ENCODE data around the gene HEATR5A.
"Not testable (repeated sequence)": the region's sequence is repeated elsewhere in the genome, so short reads cannot be mapped to it uniquely, and the experiment has no call there.

Gene HEATR5A

DNA sequence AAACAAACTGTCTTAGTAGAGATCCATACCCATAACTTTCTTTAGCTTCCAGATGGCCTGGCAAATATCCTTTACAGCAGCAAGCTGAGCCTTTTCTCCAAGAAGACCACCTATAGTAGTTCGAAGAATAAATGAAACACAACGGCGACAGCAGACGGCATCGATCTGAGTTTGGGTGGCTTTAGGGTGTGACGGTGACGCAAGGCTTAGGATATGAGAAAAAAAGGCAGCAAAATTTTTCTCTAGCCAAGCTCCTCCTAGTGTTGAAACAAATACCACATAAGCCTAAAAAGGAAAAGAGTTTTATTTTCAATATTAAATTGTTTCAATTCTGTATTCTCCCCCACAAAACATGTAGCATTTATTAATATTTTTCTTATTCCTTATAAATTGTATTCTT, 33.3 kb downstream of the HEATR5A start:
- DNase-seq: no peak

DNA sequence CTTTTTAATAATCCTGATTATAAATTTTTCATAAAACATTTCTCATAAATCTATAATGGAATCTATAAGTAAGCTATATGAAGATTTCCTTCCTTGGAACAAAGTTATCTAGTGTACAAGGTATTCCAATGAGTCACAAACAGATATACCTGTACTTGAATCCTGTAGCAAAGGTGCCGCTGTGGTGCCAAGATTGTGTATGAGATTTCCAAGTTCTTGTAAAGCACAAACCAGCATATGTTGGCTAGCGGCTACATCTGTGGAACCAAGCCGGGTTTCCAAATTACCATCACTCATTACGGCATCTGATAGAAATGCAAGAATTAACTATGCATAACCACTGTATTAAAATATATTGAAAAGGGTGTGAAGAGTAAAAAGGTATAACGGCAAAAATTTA, 34.1 kb downstream of the HEATR5A start:
- DNase-seq: no peak

DNA sequence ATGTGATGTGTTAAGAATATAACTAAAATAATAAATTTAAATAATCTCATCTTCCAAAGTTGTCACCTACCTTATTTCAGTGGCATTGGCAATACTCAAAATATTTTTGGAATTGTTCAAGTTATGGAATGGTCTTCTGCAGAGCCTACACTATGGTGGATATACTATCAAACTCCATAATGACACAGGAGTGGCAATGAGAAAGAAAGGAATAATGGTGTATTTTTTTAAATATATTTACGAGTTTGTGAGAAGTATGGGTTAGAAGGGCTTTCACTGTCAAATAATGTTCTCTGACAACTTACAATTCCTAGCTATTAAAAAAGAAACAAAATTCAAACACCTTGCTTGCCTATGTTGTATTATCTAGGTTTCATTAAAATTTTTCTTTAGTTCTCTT, 38.1 kb downstream of the HEATR5A start:
- DNase-seq: no peak

DNA sequence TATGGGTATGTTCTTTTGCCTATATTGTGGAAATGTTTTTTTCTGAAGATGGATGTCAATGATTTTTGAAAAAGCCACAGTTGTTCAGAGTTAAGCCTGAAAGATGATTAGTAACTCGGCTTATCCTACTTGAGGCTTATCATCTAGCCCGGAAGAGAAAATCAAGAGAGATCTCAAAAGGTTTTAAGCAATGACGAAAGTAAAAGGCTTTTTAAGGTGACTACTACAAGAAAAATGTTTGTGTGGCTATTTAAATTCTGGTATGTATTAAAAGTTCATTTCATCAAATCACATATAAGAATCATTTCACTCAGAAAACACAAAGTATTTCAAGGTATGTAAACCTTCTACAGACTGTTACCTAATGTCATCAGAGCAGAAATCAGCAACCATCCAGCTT, 40.2 kb downstream of the HEATR5A start:
- no peak for DNase-seq

DNA sequence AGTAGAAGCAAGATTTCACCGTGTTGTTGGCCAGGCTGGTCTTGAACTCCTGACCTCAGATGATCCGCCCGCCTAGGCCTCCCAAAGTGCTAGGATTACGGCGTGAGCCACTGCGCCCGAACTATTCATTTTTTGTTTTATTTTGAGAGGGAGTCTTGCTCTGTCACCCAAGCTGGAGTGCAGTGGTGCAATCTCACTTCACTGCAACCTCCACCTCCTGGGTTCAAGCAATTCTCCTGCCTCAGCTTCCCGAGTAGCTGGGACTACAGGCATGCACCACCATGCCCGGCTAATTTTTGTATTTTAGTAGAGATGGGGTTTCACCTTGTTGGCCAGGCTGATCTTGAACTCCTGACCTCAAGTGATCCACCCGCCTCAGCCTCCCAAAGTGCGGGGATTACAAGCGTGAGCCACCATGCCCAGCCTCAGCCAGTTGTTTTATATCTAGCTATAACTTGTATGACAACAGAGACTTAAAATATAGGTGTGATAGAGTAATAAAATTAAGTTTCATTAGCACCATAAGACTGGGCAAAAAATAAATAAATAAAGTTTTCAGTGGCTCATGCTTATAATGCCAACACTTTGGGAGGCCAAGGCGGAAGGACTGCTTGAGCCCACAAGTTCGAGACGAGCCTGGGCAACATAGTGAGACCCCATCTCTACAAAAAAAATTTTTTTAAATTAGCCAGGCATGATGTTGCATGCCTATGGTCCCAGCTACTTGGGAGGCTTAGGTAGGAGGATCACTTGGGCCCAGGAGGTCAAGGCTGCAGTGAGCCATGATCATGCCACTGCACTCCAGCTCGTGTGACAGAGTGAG, 41.0 kb downstream of the HEATR5A start:
- DNase-seq: not testable (repeated sequence)

DNA sequence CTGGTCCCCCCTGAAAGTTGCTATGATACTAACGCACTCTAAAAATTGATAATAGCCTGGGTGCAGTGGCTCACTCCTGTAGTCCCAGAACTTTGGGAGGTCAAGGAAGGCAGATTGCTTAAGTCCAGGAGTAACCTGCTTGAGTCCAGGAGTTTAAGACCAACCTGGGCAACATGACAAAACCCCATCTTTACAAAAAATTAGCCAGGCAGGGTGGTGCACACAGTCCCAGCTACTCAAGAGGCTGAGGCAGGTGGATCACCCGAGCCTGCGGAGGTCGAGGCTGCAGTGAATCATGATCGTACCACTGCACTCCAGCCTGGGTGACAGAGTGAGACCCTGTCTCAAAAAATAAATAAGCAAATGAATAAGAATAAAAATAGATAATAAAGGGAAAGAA, 42.9 kb downstream of the HEATR5A start:
- no peak for DNase-seq

DNA sequence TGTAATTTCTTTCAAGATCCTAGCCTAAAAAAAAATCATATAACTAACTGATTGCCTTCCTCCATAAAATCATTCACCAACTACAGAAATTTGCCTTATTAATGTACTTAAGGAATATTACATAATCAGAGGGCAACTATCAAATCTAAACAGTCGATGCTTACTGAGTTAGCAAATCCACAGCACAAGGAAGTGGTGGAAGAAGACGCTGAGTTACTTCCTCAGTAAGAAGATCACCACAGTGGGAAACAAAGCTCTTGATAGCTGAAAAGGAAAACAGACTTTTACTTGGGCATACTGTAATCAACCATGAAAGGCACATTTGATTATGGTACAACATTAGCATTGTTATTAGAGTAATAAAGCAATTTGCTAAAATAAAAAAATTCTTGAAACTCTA, 48.7 kb downstream of the HEATR5A start:
- no peak for DNase-seq

DNA sequence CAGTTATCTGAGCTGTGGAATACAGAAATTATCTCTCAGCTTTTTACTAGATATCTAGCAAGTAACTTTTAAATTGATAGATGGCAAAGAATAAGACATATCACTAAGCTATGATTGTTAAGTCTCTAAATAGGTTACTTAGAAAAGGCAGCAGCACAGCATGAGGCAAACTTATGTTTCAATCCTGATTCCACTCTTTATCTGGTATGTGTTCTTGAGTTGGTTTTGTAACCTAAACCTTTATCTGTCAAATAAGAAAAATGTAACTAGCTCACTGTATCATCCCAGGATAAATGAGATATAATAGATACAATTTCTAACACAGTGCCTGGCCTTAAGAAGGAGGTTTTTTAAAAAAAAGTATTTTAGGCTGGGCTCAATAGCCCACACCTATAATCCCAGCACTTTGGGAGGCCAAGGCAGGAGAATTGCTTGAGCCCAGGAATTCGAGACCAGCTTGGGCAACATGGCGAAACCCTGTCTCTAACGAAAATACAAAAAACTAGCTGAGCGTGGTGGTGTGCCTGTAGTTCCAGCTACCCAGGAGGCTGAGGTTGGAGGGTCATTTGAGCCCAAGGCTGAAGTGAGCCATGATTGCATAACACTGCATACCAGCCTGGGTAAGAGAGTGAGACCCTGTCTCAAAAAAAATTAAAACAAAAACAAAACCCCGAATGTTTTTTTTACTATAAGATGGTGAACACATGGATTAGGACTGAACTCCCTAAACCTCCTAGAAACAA, 56.8 kb downstream of the HEATR5A start:
- no peak for DNase-seq

DNA sequence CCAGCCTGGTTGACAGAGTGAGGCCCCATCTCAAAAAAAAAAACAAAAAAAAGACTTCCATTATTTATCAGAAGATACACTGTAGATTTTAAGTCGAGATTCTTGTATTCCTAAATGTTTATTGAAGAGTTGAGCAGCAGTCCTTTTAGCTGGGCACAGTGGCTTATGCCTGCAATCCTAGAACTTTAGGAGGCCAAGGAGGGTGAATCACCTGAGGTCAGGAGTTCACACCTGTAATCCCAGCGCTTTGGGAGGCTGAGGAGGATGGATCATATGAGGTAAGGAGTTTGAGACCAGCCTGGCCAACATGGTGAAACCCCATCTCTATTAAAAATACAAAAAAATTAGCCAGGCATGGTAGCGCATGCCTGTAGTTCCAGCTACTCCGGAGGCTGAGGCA, 57.6 kb downstream of the HEATR5A start:
- DNase-seq: no peak

DNA sequence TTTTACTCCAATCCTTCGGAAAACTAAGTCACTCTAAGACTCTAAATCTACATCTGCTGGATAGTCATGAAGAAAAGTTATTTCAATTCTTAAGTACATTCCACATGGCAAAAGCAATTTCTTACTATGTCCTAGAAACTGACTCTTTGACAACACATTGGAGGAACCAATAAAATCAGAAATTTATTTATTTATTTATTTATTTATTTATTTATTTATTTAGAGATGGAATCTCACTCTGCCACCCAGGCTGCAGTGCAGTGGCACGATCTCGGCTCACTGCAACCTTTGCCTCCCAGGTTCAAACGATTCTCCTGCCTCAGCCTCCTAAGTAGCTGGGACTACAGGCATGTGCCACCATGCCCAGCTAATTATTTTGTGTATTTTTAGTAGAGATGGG, 58.6 kb downstream of the HEATR5A start:
- not testable (repeated sequence) for DNase-seq

DNA sequence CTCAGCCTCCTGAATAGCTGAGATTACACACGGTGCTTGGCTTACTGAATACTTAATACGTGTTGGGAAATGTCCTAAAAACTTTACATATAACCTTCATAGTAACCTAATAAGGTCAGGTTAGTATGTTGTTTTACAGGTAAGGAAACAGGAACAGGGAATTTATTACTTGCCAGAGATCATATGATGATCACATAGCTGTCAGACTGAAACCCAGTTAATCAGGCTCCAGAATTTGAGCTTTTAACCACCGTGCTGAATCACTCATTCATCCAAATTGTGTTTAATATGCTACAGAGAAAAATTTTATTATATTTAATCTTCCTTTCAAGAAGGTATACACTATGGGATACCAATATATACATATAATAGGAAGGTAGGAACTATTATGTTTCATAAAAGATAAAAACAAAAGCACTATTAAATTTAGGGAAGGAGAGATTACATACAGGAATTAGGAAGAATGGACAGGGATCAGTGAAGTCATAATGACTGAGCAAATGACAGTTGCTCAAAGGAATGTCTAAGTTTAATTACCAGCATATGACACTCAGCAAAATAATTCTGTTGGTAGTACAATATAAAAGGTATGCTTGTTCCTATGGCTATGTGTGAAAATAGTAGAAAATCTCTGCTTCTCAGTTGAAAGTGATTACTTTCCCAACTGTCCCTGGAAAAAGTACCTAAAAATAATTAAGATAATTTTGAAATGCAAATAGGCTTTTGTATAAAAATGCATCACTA, 59.3 kb downstream of the HEATR5A start:
- DNase-seq: no peak

DNA sequence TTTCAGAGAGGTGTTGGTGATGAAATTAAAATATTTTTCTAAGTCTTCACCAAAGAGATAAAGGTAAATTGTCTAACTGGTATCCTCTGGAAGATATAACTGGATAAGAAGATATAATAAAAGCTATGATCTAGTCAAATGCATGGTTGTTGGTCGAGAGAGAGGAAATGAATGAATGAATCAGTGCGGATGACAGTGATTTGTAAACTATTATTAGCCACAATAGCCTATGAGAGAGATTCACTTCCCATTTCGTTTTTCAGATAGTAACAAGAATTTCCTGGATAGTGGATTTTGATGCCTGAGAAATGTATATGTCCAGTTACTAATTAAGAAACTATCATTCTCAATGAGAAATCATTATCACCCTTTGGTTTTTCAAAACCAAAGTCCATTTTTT, 63.1 kb downstream of the HEATR5A start:
- DNase-seq: no peak

DNA sequence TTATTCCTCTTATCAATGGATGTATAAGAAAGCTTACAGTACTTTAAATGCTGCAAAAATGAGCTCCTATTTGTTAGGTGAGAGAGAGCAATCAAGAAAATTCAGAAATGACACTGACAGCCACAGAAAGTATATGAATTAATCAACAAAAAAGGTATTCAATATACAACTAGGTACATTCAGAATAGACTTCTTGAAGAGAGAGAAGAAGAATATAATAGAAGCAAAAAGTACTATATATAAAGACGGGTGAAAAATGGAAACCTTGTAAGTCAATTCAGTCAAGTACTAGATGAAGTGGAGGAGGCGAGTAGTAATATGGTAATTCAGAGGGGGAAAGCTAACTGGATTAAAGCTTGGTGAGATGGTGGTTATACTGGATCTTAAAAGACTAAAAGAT, 74.3 kb downstream of the HEATR5A start:
- DNase-seq: no peak

DNA sequence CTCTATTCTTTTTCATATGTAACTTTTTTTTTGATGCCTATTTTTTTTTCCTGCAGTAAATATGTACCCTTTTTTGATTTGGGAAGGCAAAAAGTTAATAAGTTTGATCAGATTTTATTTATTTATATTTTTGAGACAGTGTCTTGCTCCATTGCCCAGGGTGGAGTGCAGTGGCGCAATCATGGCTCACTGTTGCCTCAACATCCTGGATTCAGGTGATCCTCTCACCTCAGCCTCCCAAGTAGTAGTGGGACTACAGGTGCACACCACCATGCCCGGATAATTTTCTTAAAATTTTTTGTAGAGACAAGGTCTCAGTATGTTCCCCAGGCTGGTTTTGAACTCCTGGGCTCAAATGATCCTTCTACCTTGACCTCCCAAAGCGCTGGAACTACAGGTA, 79.1 kb downstream of the HEATR5A start:
- DNase-seq: no peak

DNA sequence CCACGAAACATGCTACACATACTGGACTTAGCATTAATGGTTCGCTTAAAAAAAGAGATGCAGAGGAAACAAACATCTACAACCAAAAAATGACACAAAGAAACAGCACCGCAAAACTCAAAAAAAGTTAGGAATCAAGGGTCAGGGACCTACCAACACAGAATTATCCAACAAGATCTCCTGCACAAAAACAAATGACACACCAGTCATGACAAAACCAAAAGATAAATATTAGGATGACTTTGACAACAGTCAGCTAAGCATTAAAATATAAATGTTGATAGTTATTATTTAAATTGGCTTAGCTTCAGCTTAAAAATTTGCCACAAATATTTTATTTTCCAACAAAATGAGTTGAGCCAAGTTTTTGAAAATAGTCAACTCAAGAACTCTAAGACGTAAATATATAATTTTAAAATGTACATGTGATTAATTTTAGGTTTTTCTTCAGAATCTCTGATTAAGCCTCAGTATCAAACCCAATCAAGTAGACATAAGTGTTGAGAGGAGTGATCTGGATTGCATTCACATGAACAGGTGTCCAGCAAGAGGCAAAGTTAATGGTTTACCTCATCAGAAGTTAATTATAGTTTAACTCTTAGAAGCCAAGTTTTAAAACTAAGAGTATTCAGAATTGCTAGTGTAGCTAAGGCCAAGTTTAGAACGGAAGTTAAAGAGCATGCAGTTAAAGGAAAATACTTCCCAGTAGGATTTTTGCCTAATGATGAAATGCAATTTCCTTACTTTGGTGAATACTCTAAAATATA, 79.9 kb downstream of the HEATR5A start:
- no peak for DNase-seq

DNA sequence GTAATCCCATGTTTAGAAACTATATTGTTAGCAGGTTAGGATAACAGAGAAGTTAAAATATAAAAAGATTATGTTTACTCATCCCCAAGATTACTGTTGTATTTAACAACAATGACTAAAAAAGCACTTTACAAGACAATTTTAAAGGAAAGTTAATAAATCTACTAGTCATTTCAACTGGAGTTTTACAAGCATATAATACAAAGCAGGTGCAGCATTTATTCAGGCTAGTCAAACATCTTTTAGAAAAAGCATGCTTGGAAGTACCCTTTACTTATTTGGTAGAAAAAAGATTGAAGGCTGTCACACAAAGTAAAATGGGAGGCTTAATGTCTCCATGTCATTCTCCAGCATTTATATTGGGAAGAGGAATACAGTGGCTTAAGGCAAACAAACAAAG, 80.6 kb downstream of the HEATR5A start:
- no peak for DNase-seq

DNA sequence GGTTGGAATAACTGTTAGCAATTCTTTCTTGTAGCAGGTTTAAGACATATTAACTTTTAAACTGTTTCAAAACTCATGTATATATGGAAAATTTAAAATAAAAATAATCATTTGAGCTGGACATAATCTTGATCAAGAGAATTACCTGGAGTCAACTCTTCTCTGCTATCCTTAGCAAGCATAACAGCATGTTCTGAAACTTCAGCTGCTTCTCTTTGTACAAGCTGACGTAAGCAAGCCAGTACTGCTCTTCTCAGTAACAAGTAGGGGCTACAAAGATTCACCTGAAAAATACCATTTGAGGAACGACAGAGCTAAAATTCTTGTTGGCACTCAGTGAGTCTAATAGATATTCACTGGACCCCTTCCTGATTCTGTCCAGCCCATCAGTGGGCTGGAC, 83.0 kb downstream of the HEATR5A start:
- DNase-seq: no peak

DNA sequence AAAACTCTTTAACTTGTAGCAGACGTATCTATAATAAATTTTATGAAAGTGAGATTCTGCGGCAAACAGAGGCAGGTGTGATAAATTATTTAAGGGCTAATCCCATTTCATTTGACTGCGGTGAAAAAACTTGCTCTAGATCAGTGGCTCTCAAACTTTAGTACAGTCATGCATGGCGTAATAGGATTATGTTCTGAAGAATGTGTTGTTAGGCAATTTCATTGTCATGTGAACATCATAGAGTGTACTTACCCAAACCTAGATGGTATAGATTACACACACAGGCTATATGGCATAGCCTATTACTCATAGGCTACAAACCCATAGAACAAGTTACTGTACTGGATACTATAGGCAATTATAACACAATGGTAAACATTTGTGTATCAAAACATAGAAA, 83.7 kb downstream of the HEATR5A start:
- no peak for DNase-seq

DNA sequence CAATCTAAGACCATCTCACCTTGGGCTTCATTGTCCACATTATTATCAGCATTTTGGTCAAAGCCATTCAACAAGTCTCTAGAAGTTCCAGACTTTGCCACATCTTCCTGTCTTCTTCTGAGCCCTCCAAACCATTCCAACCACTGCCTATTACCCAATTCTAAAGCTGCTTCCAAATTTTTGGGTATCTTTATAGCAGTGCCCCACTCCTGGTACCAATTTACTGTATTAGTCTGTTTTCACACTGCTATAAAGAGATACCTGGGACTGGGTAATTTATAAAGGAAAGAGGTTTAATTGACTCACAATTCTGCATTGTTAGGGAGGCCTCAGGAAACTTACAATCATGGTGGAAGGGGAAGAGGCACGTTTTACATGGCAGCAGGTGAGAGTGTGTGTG, 89.0 kb downstream of the HEATR5A start:
- DNase-seq: not testable (repeated sequence)

DNA sequence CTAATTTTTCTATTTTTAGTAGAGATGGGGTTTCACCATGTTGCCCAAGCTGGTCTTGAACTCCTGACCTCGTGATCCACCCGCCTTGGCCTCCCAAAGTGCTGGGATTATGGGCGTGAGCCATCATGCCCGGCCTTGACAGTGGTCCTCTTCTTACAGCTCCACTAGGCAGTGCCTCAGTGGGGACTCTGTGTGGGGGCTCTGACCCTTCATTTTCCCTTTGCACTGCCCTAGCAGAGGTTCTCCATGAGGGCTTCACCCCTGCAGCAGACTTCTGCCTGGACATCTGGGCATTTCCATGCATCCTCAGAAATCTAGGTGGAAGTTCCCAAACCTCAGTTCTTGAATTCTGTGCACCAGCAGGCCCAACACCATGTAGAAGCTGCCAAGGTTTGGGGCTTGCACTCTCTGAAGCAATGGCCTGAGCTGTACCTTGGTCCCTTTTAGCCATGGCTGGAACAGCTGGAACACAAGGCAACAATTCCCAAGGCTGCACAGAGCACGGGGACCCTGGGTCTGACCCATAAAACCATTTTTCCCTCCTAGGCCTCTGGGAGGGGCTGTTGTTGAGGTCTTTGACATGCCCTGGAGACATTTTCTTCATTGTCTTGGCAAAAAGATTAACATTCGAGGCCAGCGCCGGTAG, 90.4 kb downstream of the HEATR5A start:
- DNase-seq: not testable (repeated sequence)

DNA sequence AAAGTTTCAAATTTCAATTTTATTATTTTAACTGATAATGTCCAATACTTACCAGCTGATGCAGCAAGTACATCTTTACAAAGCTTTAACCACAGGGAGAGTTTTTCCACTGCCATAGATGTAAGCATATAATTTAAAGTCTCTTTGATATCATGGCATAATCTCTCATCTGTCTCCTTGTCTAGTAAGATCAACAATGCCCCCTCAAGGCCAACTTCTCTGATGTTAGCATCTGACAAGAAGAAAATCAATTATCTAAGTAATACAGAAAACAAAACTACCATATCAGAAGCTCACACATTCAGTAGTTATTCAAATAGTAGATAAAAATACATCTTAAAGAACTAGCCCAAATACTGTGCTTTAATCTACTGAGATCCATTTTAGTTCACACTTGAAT, 94.2 kb downstream of the HEATR5A start:
- no peak for DNase-seq

DNA sequence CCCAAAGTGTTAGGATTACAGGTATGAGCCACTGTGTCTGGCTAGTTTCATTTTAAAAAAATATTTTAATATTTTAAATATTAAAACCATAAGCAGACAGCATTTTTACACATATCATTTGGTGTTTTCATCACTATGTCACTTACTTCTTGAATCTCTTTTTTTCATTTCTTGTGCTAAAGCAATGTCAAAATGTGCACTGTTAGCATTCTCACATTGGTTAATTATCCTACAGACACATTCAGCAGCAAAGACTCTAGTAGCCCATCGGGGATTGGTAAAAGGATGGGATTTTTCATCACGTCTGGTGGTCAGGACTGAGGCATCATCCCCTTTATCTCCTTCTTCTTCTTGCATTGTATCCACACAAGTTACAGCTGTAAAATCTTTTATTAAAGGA, 96.9 kb downstream of the HEATR5A start:
- DNase-seq: no peak
